ENCODE data around the gene MGRN1.

GRCh38 chr16:4588961-4589360 lies 35.7 kb upstream of the MGRN1 start:
- TF ChIP-seq, protein P1, sequence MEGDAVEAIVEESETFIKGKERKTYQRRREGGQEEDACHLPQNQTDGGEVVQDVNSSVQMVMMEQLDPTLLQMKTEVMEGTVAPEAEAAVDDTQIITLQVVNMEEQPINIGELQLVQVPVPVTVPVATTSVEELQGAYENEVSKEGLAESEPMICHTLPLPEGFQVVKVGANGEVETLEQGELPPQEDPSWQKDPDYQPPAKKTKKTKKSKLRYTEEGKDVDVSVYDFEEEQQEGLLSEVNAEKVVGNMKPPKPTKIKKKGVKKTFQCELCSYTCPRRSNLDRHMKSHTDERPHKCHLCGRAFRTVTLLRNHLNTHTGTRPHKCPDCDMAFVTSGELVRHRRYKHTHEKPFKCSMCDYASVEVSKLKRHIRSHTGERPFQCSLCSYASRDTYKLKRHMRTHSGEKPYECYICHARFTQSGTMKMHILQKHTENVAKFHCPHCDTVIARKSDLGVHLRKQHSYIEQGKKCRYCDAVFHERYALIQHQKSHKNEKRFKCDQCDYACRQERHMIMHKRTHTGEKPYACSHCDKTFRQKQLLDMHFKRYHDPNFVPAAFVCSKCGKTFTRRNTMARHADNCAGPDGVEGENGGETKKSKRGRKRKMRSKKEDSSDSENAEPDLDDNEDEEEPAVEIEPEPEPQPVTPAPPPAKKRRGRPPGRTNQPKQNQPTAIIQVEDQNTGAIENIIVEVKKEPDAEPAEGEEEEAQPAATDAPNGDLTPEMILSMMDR (IDR thresholded peaks at IDR 0.05): no peak
- TF ChIP-seq POLR2A (IDR thresholded peaks at IDR 0.05): no peak

All from testis (tissue), 2 donors.